Upper lobe of left lung (tissue), 6 donors: ENCODE data around the gene GRIK4. TPM values are rescaled to one million over a fixed set of nuclear protein-coding genes. Genes with fewer than 3 reads are reported as not detected.

Experiments
- ATAC-seq, 2 donors: fragments of 200-7000 bp; cut with Tn5 transposase; one replicate each; pipeline ENCODE4 v1.9.1; 2022; ENCODE audit warnings: mild to moderate bottlenecking in 2 of 2, moderate library complexity in 2 of 2; ENCODE audit not compliant: low FRiP score in 2 of 2
- DNase-seq, 2 donors: peaks; one replicate each; pipeline ENCODE4 v3.0.0-alpha.2; 2019 to 2020
- H3K27ac ChIP-seq, 4 donors: fragments of 200-600 bp; sonication (generic); one replicate each; pipeline ENCODE4 v1.5.1; 2016 to 2019
- H3K27me3 ChIP-seq, 4 donors: fragments of 200-600 bp; sonication (generic); one replicate each; pipeline ENCODE4 v1.5.1; 2017 to 2019
- H3K36me3 ChIP-seq, 4 donors: fragments of 200-600 bp; sonication (generic); one replicate each; pipeline ENCODE4 v1.5.1; 2016 to 2019
- H3K4me1 ChIP-seq, 4 donors: fragments of 200-600 bp; sonication (generic); one replicate each; pipeline ENCODE4 v1.5.1; 2018 to 2019
- H3K4me3 ChIP-seq, 4 donors: fragments of 200-600 bp; sonication (generic); one replicate each; pipeline ENCODE4 v1.5.1; 2017 to 2019; ENCODE audit warnings: mild to moderate bottlenecking in 2 of 4, moderate library complexity in 1 of 4
- H3K9me3 ChIP-seq, 4 donors: fragments of 200-600 bp; sonication (generic); one replicate each; pipeline ENCODE4 v1.5.1; 2018 to 2019
- EP300 ChIP-seq, 4 donors: sonication (generic); formaldehyde crosslinking; IDR thresholded peaks; one replicate each; pipeline ENCODE4 v1.5.1; 2017; ENCODE audit warnings: antibody characterized with exemption in 4 of 4, control low read depth in 2 of 4
- POLR2A ChIP-seq, 4 donors: fragments of 450-650 bp; IDR thresholded peaks; one replicate each; pipeline ENCODE4 v1.5.1; 2016 to 2017; ENCODE audit warnings: antibody characterized with exemption in 4 of 4, mild to moderate bottlenecking in 2 of 4
- POLR2AphosphoS5 ChIP-seq, 2 donors: sonication (generic); formaldehyde crosslinking; IDR thresholded peaks; one replicate each; pipeline ENCODE4 v1.5.1; 2017; ENCODE audit warnings: antibody characterized with exemption in 2 of 2
- WGBS, 2 donors: methylation state at CpG; one replicate each; pipeline ENCODE4 v1.1.5; 2017 to 2018; 5-methylcytosine and 5-hydroxymethylcytosine counted together
- total RNA-seq, 6 donors: library from RNA; depleted of rRNA in 4 of 6; stranded (reverse); fragments of >200 nt in 4 of 6; gene quantifications; one replicate each; pipeline versions ENCODE4 v1.1.0 to v1.2.1, GENCODE V29; 2016 to 2021
- TF ChIP-seq, protein P1 (sequence below), 6 experiments: fragments of 450-650 bp in 4 of 6; fragments of 200-600 bp in 2 of 6; sonication (generic) in 2 of 6; IDR thresholded peaks; one replicate each; pipeline ENCODE4 v1.5.1; 2016 to 2019; ENCODE audit warnings: antibody characterized with exemption in 6 of 6
- donor health status: DM: no; HTN: no; CAD: no; lungs with moderate emphysema.
- donor health status: DM: no; HTN: yes; CAD: no; lungs with severe emphysema.

Gene GRIK4
- total RNA-seq, 6 donors from 2014 or later, result 0.30 to 8.4 (median 0.78) TPM

- TF ChIP-seq EP300 (IDR thresholded peaks at IDR 0.05) (no peak), POLR2A (IDR thresholded peaks at IDR 0.05) (no peak), POLR2AphosphoS5 (IDR thresholded peaks at IDR 0.05) (no peak)
- TF ChIP-seq, protein P1, sequence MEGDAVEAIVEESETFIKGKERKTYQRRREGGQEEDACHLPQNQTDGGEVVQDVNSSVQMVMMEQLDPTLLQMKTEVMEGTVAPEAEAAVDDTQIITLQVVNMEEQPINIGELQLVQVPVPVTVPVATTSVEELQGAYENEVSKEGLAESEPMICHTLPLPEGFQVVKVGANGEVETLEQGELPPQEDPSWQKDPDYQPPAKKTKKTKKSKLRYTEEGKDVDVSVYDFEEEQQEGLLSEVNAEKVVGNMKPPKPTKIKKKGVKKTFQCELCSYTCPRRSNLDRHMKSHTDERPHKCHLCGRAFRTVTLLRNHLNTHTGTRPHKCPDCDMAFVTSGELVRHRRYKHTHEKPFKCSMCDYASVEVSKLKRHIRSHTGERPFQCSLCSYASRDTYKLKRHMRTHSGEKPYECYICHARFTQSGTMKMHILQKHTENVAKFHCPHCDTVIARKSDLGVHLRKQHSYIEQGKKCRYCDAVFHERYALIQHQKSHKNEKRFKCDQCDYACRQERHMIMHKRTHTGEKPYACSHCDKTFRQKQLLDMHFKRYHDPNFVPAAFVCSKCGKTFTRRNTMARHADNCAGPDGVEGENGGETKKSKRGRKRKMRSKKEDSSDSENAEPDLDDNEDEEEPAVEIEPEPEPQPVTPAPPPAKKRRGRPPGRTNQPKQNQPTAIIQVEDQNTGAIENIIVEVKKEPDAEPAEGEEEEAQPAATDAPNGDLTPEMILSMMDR (IDR thresholded peaks at IDR 0.05), result no peak
- no peak for DNase-seq
- Histone ChIP-seq H3K27ac (no peak overlapping the region), H3K4me1 (peaks cover 6 to 9% (median 8%) of the 10 kb centered on the region in 4 donors), H3K27me3 (no peaks in the 10 kb centered on the region), H3K4me3 (no peak overlapping the region), H3K36me3 (no peaks in the 10 kb centered on the region), H3K9me3 (peaks cover 0 to 9% (median 4%) of the 10 kb centered on the region in 4 donors)
- ATAC-seq, result no peak
- WGBS, 2 donors, result 65 to 93% methylated on average over 3 to 5 of the region's 5 CpGs
Measured at GRCh38 chr11:120706257-120706656, 194.7 kb downstream of the GRIK4 start.

DNA sequence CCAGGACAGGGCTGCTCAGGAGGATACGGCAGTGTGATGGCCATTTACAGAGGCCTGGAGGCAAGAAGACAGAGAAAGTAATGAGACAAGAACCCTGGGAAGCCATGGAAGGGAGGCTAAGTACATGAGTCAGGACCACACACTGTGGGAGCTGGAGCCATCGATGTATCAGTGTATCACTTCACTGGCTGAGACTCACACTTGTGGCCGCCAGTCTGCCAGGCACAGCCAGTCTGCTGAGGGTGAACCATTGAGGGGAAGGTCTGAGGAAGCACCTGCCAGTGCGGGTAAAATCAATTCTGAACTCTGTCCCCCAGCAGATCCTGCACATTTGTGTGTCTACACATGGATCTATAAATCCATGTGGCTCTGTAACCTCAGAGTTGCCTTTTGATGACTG lies 195.6 kb downstream of the GRIK4 start:
- WGBS, 2 donors, result 82 to 91% methylated on average over 4 of the region's 4 CpGs
- H3K4me3 ChIP-seq, result no peak overlapping the region
- no peak overlapping the region for H3K27ac ChIP-seq
- H3K36me3 ChIP-seq, result no peaks in the 10 kb centered on the region
- ATAC-seq (no peak), DNase-seq (no peak)
- no peaks in the 10 kb centered on the region for H3K27me3 ChIP-seq
- H3K4me1 ChIP-seq, result peaks cover 8 to 12% (median 10%) of the 10 kb centered on the region in 4 donors
- peaks cover 0 to 9% (median 4%) of the 10 kb centered on the region in 4 donors for H3K9me3 ChIP-seq
- TF ChIP-seq POLR2AphosphoS5 (IDR thresholded peaks at IDR 0.05) (no peak), POLR2A (IDR thresholded peaks at IDR 0.05) (no peak), EP300 (IDR thresholded peaks at IDR 0.05) (no peak)
- TF ChIP-seq, protein P1 (IDR thresholded peaks at IDR 0.05), result no peak

DNA sequence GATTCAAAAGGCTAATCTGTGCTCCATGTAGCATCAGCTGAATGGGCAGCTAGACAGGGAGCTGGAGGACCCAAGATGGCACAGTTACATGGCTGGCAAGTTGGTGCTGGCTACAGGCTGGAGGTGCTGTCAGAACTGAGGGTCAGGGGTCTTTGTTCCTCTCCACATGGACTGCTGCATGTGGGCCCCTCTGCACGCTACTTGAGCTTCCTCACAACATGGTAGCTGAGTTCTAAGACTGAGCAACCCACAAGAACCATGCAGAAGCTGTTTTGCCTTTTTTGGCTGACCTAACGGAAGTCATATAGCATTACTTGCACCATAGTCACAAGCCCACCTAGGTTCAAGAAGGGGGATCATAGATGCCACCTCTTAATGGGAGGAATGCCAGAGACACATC lies 196.1 kb downstream of the GRIK4 start:
- Histone ChIP-seq H3K4me3 (no peak overlapping the region), H3K36me3 (no peaks in the 10 kb centered on the region), H3K4me1 (peaks cover 8 to 12% (median 10%) of the 10 kb centered on the region in 4 donors), H3K27ac (no peak overlapping the region), H3K9me3 (peaks cover 0 to 9% (median 4%) of the 10 kb centered on the region in 4 donors), H3K27me3 (no peaks in the 10 kb centered on the region)
- ATAC-seq (no peak), DNase-seq (no peak)
- 80 to 95% methylated on average over 1 to 2 of the region's 2 CpGs for WGBS, 2 donors
- no peak for TF ChIP-seq POLR2AphosphoS5 (IDR thresholded peaks at IDR 0.05)
- TF ChIP-seq, protein P1 (IDR thresholded peaks at IDR 0.05), result no peak
- no peak for TF ChIP-seq EP300 (IDR thresholded peaks at IDR 0.05)
- TF ChIP-seq POLR2A (IDR thresholded peaks at IDR 0.05), result no peak

DNA sequence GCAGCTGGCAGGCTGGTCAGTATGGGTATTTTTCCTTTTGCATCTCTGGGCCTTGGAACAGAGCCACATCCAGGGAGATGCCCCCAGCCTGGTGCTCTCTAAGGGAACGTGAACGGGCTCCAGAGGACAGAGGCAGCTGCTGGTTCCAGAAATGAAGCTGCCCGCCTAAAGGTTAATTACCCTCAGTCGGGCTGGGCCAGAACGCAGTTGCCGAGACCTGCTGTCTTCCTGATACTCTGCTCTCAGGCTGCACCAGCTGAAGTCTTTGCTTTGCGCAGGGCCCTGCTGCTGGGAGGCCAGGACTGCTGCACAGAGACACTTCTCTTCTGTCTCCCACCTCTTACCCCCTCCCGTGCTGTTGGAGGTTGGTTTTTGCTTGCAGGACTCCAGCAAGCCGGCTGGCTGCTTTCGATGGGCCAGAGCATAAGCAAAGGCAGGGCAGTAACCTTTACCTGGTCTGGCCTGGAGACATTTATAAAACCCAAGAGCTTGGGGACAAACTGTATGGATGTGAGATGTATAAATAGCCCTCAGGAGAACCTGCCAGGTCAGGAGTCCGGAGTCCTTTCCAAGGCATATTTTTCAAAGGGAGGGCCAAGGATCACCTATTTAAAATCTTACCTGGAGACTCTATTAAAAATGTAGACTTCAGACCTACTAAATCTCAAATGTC lies 197.1 kb downstream of the GRIK4 start:
- DNase-seq (no peak), ATAC-seq (no peak)
- TF ChIP-seq POLR2AphosphoS5 (IDR thresholded peaks at IDR 0.05) (no peak), EP300 (IDR thresholded peaks at IDR 0.05) (no peak), POLR2A (IDR thresholded peaks at IDR 0.05) (no peak)
- TF ChIP-seq, protein P1 (IDR thresholded peaks at IDR 0.05), result no peak
- Histone ChIP-seq H3K27ac (no peak overlapping the region), H3K9me3 (peaks cover 0 to 9% (median 4%) of the 10 kb centered on the region in 4 donors), H3K4me3 (no peak overlapping the region), H3K36me3 (no peaks in the 10 kb centered on the region), H3K4me1 (peaks cover 8 to 12% (median 10%) of the 10 kb centered on the region in 4 donors), H3K27me3 (no peaks in the 10 kb centered on the region)
- 87% methylated on average over 11 of the region's 11 CpGs for WGBS, 2 donors

DNA sequence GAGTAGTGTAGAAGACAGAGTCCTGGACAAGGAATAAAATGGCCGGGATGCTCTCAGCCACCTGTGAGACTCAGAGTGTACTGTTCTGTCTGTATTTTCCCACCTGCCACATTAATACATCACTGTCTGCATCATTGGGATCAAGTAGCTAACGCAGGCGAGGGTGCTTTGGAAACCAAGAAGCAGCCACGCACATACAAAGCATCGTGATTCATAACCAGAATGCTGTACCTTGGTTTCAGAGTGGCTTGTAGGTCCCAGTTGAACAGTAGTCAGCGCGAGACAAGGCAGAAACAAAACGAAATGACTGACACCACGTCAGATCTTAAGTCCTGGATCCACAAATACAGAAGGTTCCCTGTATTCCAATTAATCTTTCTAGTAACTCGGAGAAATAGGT lies 198.3 kb downstream of the GRIK4 start:
- no peak for DNase-seq
- H3K27me3 ChIP-seq, result no peaks in the 10 kb centered on the region
- ATAC-seq, result no peak
- no peak overlapping the region for H3K4me3 ChIP-seq
- peaks cover 0 to 9% (median 4%) of the 10 kb centered on the region in 4 donors for H3K9me3 ChIP-seq
- no peaks in the 10 kb centered on the region for H3K36me3 ChIP-seq
- TF ChIP-seq, protein P1 (IDR thresholded peaks at IDR 0.05), result no peak
- TF ChIP-seq POLR2A (IDR thresholded peaks at IDR 0.05) (no peak), EP300 (IDR thresholded peaks at IDR 0.05) (no peak), POLR2AphosphoS5 (IDR thresholded peaks at IDR 0.05) (no peak)
- H3K4me1 ChIP-seq, result peaks cover 8 to 12% (median 10%) of the 10 kb centered on the region in 4 donors
- WGBS, 2 donors, result 82% methylated on average over 10 of the region's 10 CpGs
- H3K27ac ChIP-seq, result peak overlapping the region in 1 of 4 donors; percentile 13
